Effector CD4-positive, alpha-beta T cell (primary cell): ENCODE results near the gene GPR3.

Experiments
- DNase-seq: peaks from one replicate; pipeline ENCODE4 v3.0.0-alpha.2; 2020
- total RNA-seq: gene quantifications from one replicate; lab custom pipeline; 2026; lab: John Stamatoyannopoulos, UW

GPR3 gene, protein sequence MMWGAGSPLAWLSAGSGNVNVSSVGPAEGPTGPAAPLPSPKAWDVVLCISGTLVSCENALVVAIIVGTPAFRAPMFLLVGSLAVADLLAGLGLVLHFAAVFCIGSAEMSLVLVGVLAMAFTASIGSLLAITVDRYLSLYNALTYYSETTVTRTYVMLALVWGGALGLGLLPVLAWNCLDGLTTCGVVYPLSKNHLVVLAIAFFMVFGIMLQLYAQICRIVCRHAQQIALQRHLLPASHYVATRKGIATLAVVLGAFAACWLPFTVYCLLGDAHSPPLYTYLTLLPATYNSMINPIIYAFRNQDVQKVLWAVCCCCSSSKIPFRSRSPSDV
- 1.1 reads per million for total RNA-seq

DNA sequence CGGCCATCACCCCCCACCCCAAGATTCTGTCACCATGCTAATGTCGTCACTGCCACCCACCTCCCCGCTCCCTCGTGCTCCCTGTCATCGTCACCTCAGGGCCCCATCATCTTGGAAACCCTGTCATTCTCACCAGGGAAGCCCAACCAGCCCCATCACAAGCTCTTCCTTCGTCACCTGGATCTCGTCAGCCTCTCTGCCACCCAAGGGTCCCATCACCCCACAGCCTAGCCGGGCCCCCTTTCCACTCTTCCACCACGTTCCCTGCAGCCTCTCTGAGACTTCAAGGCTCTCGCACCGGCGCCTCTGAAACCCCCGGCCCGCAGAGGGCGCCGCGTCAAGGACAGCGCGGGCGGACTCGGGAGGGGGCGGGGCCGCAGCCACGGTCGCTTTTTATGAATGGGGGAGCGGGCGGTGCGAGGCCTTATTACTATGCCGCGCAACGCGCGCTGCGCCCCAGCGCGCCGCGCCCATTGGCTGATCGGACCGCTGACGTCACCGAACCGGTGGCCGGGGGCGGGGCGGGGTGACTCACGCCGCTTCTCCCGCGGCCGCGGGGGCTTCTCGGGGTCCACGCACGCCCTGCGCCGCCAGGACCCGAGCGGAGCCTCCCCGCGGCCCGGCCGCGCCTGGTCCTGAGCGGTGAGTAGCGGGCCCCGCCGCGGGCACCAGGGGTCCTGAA lies at the start of gene GPR3:
TSS of gene GPR3 (plus strand) at position 527 of the 682 bp plus-strand sequence. CDS start 1,177 bp downstream, outside the sequence.
- DNase-seq = peak; percentile 92

DNA sequence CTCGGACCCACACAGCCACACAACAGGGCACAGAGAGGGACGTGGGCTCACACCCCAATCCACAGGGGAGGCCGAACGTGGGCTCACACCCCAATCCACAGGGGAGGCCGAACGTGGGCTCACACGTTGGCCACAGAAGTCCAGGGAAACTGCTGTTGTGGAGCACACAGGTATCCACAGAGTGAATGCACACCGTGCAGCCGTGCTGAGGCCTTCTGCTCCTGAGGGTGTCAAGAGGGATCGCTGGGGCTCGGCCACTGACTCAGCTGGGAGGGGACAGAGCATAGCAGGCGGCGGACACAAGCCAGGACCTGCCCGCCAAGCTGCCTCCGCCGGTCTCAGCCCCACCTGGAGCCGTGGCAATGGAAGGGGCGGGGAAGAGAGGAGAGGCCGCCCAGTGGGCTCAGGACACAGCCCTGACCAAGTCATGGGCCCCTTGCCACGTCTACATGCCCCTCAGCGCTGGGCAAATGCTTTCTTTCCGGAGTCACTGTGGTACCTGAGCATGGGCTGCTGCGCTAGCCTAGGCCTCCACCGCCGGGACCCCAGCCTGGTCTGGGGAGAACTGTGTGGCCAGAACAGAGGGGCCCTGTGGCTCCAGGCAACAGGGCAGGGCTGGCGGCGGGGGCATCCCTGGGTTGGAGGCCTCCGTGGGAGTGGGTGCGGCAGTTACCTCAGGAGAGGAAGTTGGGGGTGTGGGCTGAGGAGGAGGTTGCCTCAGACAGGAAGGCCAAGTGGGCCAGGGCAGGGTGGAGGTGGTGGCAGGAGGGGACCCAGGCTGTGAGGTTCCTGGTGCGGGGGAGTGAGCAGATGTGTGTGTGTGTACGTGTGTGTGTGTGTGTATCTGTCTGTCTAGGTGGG lies 49.4 kb upstream of the GPR3 start:
- peak; percentile 69 for DNase-seq

DNA sequence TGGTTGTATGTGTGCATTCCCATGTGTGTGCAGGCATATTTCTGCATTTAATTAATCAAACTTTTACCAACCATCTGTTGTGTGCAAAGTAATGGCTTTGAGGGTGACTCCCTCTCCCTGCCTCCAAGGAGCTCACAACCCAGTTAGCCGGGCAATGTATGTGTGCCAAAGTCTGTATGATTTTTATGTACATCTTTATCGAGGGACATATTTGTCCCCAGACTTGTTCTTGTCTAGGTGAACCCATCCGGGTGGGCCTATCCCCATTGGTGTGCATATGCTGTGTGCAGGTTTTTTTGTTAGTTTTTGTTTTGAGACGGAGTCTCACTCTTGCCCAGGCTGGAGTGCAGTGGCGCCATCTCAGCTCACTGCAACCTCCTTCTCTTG lies 48.8 kb upstream of the GPR3 start:
- DNase-seq = no peak

DNA sequence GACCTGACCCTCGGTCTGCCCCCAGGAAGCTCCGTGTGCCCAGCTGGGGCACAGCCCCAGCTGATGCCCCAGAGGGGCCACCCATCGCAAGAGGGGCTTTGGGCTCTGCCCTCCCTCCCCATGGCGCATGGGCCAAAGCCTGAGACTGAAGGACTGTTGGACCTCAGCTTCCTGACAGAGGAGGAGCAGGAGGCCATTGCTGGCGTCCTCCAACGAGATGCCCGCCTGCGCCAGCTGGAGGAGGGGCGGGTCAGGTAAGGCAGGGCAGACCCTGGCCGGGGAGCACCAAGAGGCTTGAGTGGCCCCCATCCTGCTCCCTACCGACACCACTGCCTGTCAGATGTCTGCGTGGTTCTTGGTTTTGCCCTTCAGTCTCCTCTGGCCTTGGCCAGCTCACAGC lies 47.1 kb upstream of the GPR3 start:
- no peak for DNase-seq

DNA sequence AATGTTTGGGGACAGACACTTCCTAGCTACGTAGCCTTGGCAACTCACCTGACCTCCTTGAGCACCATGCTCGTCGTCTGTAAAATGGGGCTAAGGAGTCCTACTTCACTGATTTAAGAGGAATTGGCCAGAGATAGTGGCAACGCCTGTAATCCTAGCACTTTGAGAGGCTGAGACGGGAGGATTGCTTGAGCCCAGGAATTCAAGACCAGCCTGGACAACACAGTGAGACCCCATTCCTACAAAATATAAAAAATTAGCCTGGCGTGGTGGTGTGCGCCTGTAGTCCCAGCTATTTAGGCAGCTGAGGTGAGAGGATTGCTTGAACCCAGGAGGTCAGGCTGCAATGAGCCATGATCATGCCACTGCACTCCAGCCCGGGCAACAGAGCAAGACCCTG lies 46.1 kb upstream of the GPR3 start:
- DNase-seq = no peak

DNA sequence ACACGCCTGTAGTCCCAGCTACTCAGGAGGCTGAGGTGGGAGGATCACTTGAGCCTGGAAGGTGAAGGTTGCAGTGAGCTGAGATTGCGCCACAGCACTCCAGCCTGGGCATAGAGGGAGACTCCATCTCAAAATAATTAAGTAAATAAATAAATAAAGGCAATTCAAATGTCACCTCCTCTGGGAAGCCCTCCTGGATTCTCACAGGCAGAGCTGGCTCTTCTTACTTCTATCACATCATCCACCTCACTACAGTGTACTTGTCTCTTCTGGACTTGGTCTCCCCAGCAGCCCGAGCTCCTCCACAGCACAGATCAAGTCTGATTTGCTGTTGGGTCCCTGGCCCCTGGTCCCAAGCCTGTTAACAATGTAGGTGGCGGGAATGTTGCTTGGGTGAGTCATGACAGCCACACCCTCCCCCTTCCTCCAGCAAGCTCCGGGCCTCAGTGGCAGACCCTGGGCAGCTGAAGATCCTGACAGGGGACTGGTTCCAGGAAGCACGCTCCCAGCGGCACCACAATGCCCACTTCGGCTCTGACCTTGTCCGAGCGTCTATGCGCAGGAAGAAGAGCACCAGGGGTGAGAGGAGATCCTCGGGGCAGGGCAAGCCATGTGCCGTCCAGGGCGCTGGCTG lies 45.3 kb upstream of the GPR3 start:
- no peak for DNase-seq

DNA sequence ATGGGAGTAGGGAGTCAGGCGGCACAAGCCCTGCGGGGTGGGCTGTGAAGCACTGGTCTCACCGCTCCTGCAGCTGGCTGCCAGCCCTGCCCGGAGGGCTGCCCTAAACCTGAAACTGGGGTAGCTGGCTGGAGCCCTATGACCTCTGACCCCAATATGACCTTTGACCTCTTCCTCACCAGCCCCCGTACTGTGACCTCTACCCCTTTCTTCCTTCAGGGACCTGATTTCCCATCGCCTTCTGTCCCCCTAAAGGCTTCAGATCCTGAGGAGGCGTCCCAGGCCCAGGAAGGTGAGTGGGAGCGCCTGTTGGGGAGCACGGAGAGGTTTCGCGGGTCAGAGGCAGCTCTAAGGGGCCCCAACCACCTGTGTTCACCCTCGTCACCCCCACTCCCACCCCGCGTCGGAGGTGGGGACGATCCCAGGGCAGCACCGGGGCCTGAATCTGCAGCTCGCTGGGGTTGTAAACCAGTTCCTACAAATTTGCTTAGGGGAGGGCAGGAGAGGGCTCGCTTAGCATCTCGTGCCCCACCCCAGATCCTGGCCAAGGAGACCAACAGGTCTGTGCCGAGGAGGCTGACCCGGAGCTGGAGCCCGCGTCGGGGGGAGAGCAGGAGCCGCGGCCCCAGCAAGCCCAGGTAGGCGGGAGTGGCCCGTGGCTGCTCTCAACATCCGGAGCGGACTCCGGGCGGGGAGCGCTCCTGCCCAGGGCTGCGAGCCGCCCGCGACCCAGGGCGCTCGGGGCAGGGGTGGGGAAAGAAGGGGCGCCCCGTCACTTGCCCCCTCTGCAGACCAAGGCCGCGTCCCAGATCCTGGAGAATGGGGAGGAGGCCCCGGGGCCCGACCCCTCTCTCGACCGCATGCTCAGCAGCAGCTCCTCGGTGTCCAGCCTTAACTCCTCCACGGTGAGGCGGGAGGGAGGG lies 43.3 kb upstream of the GPR3 start:
- DNase-seq = peak; percentile 18

DNA sequence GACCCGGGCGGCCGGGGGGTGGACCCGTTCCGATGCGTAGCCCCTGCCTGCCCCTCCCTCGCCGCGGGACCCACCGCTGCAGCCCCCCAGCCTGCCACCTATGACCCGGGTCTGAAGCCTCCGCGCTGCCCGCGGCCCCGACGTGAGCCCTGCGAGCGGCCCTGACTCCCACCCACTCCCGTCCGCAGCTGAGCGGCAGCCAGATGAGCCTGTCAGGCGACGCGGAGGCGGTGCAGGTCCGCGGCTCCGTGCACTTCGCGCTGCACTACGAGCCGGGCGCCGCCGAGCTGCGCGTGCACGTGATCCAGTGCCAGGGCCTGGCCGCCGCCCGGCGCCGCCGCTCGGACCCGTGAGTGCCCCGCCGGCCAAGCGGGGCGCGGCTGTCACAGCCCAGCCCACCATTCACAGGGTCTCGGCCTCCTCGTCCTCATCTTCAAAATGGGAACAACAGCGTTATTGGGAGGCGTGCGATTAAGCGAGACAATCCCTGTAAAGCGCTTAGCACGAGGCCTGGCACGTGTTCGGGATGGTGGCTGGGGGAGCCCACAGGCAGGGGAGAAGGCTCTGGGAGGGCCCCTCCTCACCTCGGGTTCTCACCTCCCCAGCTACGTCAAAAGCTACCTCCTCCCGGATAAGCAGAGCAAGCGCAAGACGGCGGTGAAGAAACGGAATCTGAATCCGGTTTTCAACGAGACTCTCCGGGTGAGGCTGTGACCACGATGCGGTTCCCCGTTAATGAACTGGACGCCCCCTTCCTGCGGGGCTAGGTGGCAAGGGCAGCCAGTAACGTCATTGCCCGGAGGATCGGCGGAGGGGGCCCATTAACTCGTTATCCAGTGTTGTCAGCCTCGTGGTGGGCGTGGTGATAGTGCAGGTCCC lies 42.4 kb upstream of the GPR3 start:
- DNase-seq = no peak

DNA sequence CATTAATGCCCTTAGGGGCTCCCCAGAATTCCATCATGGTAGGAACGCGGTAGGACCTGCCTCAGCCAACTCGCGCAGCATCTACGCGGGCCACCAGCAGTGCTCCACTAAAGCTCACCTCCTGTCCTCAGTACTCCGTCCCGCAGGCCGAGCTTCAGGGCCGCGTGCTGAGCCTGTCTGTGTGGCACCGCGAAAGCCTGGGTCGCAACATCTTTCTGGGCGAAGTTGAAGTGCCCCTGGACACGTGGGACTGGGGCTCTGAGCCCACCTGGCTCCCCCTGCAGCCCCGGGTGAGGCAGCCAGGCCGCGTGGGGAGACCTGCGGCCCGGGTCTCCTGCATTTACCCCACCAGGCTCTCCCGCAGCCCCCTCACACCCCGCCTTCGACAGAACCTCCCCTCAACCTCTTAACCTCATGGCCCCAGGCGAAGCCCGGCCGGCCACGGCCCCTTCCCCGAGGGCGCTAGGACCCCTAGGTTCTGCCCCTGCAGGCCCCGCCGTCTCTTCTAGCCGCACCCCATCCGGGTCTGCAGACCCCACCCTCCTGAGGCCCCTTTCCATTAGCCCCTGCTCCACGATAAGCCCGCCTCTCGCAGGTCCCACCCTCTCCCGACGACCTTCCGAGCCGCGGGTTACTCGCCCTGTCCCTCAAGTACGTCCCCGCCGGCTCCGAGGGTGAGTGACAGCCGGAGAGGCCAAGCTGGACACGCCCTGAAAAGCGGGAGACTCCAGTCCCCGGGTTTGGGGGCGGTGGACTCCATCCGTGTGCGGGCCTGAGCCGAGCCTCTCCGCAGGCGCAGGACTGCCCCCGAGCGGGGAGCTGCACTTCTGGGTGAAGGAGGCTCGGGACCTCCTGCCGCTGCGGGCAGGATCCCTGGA lies 41.5 kb upstream of the GPR3 start:
- DNase-seq = no peak

DNA sequence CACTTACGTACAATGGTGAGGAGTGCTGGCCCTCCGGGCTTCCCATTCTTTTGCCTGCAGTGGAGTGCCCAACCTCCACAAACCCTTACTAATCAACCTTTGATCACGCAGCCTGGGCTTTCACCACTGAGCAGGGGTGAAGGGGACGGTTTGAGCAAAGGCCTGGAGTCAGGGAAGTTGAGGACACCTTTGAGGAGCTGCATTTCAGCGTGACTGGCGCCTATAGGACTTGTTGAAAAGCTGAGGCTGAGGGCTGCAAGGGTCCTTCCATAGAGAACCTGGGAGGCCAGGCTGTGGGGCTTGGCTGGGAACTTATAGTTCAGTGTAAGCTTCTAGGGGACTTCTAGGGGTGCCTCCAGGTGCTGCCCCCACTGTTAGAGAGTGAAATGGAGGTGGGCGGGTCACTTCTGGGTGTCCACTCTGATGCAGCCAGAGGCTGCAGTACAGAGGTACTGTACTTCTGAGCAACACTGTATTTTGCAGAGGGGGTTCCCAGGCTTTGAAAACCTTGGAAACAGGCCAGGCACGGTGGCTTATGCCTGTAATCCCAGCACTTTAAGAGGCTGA lies 40.8 kb upstream of the GPR3 start:
- no peak for DNase-seq

DNA sequence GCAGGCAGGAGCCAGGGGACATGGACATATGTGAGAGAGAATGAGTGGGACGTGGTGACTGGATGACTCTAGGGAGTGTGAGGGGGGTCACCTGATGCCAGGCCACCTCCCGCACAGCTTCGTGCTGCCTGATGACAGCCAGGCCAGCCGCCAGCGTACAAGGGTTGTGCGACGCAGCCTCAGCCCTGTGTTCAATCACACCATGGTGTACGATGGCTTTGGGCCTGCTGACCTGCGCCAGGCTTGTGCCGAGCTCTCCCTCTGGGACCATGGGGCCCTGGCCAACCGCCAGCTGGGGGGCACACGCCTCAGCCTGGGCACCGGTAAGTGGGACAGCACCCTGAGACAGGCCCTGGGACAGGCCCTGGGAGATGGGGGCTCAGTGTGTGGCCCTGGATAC lies 39.3 kb upstream of the GPR3 start:
- no peak for DNase-seq

DNA sequence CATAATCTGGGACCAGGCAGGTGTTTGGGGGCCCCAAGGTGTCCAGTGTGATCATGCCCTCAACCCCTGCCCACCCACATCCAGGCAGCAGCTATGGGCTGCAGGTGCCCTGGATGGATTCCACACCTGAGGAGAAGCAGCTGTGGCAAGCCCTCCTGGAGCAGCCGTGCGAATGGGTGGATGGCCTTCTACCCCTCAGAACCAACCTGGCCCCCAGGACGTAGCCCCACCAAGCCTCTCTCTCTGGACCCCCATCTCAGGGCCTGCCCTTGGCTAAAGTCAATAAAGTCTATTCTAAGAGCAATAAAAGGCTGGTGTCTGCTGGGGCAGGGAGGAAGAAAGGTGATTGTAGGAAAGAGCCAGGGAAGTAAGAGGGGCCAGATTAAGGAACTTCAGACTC lies 38.8 kb upstream of the GPR3 start:
- no peak for DNase-seq

DNA sequence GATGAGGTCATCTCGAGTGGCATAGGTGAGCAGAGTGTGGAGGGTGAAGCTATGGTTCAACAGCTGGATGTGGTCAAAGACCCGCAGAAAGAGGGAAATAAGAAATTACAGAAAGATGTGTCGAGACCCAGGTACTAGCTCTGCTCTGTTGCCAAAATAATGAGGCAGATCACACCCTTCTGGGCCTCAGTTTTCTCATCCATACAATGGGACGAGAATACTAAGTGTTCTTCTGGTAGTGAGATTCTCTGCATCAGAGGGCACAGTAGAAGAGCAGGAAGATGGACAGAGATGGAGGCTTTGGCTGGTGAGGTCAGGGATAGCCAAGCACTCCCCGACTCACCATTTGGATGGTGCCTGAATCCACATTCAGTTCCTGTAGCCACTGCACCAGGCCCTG lies 36.7 kb upstream of the GPR3 start:
- DNase-seq = no peak

DNA sequence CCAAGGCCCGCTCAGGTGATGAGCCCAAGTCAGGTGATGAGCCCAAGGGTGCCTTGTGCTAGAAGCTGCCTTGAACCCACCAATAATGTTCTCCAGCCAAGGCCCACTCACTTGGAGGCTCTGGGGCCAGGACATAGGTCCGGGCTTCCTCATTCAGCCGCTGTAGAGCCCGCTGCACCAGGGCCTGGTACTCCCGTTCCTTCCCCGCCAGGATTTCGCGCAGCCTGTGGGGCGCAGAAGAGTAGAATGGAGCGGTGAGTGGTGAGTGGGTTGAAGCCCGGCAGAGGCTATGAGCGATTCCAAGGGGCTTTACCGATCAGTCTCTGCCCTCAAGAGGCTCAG lies 36.2 kb upstream of the GPR3 start:
- DNase-seq = no peak

DNA sequence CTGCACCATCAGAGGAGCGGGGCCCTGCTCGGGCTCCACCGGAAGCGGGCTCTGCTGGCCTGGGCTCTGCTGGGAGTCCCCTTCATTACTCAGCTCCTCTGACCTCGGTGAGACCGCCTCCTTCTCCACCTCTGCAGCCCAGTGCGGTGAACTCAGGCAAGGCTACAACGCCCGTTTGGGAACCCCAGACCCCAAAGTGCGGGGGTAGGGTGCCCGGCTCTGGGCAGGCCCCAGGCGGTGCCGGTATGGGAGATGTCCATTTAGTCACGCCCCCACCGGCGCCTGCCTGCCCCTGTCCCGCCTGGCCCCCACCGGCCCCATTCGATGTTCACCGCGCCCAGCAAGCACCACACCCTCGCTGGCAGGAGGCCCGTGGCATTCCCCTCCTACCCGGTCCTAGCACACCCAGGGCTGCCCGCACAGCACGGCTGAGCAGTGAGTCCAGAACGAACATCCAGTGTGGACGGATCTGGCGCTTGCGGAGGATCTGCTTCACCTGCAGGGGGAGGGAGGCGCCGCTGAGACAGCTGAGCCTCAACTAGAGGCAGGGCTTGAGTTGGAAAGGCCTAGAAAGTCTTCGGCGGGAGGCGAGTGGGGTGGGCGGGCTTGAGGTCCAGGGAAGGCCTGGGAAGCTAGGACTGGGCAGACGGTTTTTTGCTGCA lies 35.7 kb upstream of the GPR3 start:
- DNase-seq = peak; percentile 17

DNA sequence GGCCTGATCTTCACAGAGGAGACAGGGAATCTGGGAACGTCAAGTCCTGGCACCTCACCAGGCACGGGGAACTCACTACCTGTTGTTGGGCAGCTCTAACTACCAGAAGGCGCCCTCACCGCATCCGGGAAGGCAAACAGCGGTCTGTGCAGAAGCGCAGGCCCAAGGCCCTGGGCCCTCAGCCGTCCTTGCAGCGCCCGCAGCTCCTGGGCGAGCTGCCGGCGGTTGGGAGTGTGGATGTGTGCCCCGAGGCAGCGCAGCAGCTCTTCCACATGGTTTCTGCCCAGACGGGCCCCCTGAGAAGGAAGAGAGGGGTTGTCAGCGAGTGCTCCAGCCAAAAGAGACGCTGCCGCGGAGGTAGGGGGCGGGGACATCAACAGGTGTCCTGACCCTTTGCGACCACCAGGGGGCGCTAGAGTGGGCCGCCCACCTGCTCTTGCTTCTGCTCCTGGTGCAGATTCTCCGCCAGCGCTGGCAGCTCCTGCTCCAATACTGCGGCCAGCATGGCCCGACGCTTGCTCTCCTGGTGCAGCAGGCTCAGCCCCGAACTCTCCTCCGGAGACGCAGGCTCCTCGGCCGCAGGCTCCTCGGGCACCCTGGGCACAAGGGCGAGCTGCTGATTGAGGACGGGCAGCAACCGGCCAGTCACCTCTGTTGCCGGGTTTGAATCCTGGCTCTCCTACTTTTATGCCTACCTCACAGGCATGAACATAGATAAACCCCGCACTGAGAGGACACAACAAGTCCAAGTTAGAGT lies 35.0 kb upstream of the GPR3 start:
- peak; percentile 75 for DNase-seq

DNA sequence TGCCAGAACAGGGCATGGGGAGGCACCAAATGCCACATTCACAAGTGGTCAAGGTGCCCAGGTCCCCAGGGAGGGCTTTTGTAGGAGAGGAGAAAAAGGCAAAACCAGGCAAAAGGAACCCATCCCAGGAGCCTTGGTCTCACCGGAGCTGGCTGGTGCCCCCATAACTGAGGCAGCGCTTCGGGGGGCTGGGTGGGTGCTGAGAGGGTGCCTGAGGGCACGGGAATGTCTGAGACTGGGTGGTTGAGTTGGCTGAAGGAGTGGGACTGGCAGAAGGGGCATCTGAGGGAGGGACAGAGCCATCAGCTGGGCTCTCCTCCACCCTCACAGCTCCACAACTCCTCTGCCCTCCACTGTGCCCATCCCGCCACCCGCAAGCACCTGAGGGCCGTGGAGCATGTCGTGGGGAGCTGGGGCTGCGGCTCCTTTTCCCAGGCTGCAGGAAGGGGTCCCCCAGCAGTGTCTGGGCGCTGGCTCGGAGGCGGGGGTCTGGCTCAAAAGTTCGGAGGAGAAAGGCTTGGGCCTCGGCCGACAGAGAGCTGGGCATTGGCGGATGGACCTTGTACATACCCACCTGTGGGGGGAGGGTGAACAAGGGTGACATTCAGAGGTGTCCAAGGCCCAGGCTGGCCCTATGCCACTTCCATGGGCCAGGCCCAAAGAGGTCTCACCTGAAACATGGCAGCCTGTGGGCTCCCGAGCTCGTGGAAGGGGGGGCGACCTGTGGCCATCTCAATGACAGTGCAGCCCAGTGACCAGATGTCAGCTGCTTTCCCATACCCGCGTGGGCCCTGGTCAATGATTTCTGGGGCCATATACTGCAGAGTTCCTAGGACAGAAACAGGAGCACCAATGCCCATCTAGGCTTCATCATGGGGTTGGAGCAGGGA lies 34.1 kb upstream of the GPR3 start:
- no peak for DNase-seq
